Psoas muscle (tissue), 8 donors: Measurements from ENCODE around the gene SH2D4B. TPM values are rescaled to one million over a fixed set of nuclear protein-coding genes. Genes with fewer than 3 reads are reported as not detected.

Experiments
- ATAC-seq, 4 donors: fragments of 200-7000 bp; cut with Tn5 transposase; one replicate each; pipeline ENCODE4 v1.9.1; 2020; ENCODE audit warnings: moderate library complexity in 3 of 4, mild to moderate bottlenecking in 2 of 4
- DNase-seq, 2 donors: peaks; one replicate each; pipeline ENCODE4 v3.0.0-alpha.2; 2020
- H3K27ac ChIP-seq: fragments of 200-600 bp; one replicate; pipeline ENCODE4 v1.8.0; 2022
- H3K27me3 ChIP-seq, 3 donors: fragments of 200-600 bp in 1 of 3; one replicate each; pipeline versions ENCODE4 v1.6.1 to v1.8.0; 2013 to 2022; ENCODE audit warnings: low read length in 2 of 3, mild to moderate bottlenecking in 2 of 3, moderate library complexity in 1 of 3; ENCODE audit not compliant: insufficient read depth in 3 of 3
- H3K36me3 ChIP-seq, 2 donors: fragments of 200-600 bp in 1 of 2; one replicate each; pipeline versions ENCODE4 v1.6.1 to v1.8.0; 2013 to 2022; ENCODE audit warnings: low read depth in 1 of 2, mild to moderate bottlenecking in 1 of 2, moderate library complexity in 1 of 2; ENCODE audit not compliant: insufficient read depth in 1 of 2
- H3K4me1 ChIP-seq: fragments of 200-600 bp; one replicate; pipeline ENCODE4 v1.8.0; 2022
- H3K4me3 ChIP-seq: fragments of 200-600 bp; one replicate; pipeline ENCODE4 v1.8.0; 2022; ENCODE audit warnings: mild to moderate bottlenecking
- H3K9me3 ChIP-seq: fragments of 200-600 bp; one replicate; pipeline ENCODE4 v1.8.0; 2022
- WGBS, 3 donors: extraction: QIAGEN DNeasy Blood & Tissue Kit; methylation state at CpG; one replicate each; pipeline versions ENCODE4 v1.1.6 to v1.1.7; 2013; 5-methylcytosine and 5-hydroxymethylcytosine counted together
- intact Hi-C, 2 donors: fragments of 100-400 bp; cut with DNase I; formaldehyde crosslinking; loops; one replicate each; pipeline versions ENCODE4 v1.11.0 to v1.14.2; 2022
- polyA plus RNA-seq, 3 donors: library from polyadenylated mRNA; stranded (reverse); fragments of 200-250 nt; gene quantifications; one replicate each; pipeline ENCODE4 v1.2.3, GENCODE V29; 2013
- total RNA-seq, 4 donors: library from RNA; stranded (reverse); fragmentation: NEBNext Ultra II Directional in 2 of 4; extraction: Animal tissue kit (Norgen Biotek cat#: 25700) in 2 of 4; gene quantifications; one replicate each; pipeline versions ENCODE4 v1.2.1 to v1.2.4, GENCODE V29; 2021 to 2023
- TF ChIP-seq, protein P1 (sequence below): fragments of 200-600 bp; IDR thresholded peaks from one replicate; pipeline ENCODE4 v1.8.0; 2022; ENCODE audit warnings: antibody characterized with exemption
- donor health status: healthy with polysubstance abuse.
- donor health status: DM: no; HTN: no; CAD: no; lungs with moderate emphysema.
- donor health status: Bipolar disorder and iron deficiency.
- donor health status: healthy.
- donor health status: DM: yes; HTN: yes; CAD: no.
- donor health status: DM: no; HTN: no; CAD: no.
- donor health status: DM: no; HTN: no; CAD: no.
- donor health status: DM: yes; HTN: yes; CAD: no.

The SH2D4B gene
- total and polyA plus RNA-seq, 7 donors, result 0.01 TPM; not detected in 6

DNA sequence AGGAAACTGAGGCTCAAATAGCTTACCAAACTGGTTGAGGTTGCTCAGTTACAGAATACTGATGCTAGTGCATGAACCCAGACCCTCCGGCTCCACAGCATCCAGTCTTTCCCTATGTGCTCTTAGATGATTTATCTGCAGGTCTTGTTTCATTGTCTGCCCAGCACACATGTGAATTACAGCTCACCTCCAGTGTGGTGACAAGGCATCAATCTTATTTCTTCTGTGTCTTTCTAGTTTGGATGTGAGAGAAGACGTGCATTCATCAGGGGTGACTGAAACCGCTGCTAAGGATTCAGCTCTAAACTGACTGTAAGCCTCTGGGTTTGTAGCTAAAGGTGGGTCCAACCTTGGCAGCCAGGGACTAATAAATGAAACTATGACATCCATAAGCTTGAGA is 123.8 kb downstream of the SH2D4B start:
- Histone ChIP-seq H3K4me3 (no peak overlapping the region), H3K36me3 (no peaks in the 10 kb centered on the region), H3K9me3 (no peaks in the 10 kb centered on the region), H3K27ac (no peak overlapping the region), H3K4me1 (peaks cover 3% of the 10 kb centered on the region), H3K27me3 (no peaks in the 10 kb centered on the region)
- 82 to 89% (median 84%) methylated on average over 3 of the region's 3 CpGs for WGBS, 3 donors
- ATAC-seq (no peak), DNase-seq (no peak)
- TF ChIP-seq, protein P1, sequence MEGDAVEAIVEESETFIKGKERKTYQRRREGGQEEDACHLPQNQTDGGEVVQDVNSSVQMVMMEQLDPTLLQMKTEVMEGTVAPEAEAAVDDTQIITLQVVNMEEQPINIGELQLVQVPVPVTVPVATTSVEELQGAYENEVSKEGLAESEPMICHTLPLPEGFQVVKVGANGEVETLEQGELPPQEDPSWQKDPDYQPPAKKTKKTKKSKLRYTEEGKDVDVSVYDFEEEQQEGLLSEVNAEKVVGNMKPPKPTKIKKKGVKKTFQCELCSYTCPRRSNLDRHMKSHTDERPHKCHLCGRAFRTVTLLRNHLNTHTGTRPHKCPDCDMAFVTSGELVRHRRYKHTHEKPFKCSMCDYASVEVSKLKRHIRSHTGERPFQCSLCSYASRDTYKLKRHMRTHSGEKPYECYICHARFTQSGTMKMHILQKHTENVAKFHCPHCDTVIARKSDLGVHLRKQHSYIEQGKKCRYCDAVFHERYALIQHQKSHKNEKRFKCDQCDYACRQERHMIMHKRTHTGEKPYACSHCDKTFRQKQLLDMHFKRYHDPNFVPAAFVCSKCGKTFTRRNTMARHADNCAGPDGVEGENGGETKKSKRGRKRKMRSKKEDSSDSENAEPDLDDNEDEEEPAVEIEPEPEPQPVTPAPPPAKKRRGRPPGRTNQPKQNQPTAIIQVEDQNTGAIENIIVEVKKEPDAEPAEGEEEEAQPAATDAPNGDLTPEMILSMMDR, result no peak
- intact Hi-C loops, result no loop called here

DNA sequence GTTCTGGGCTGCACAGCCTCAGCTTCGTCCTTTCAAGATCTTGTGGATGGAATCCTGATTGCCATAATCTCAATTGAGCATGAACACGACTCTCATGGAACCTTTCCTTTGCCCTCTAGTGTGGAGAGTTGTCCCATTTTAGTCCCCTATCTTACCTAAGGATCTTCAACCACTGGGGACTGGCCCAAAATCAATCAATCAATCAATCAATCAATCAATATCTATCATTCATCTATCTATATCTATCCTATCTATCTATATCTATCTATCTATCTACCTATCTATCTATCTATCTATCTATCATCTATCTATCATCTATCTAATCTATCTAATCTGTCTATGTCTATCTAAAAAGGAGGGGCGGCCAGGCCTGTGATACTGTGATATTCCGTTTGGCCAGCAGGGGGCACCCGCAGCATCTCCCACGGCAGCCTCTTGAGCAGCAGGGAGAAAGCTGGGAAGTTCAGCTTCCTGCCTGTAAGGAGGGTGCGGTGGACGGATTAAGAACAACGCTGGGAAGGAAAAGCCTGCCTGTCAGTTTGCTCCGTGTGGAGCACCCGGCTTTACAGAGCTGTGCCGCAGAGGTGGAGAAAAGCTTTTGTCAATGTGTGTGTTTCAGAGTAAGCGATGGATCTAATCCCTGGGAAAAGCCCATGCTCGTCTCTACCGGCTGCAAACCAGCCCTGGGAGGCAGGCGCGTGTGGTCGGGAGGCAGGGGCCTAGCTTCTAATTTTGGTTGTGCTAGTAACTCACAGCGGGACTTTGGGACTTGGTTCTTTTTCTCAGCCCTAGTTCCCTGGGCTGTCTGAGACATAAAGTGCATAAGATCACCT is 124.9 kb downstream of the SH2D4B start:
- Histone ChIP-seq H3K9me3 (no peaks in the 10 kb centered on the region), H3K4me3 (peak overlapping the region; percentile 54), H3K27me3 (no peaks in the 10 kb centered on the region), H3K27ac (peak overlapping the region; percentile 56), H3K4me1 (peaks cover 3% of the 10 kb centered on the region), H3K36me3 (no peaks in the 10 kb centered on the region)
- WGBS, 3 donors, result 7 to 8% (median 8%) methylated on average over 19 of the region's 19 CpGs
- intact Hi-C loops, result no loop called here
- DNase-seq (peak; percentile 77 to 86), ATAC-seq (peak; percentile 75 to 94 (median 87))
- TF ChIP-seq, protein P1, result peak; percentile 87

DNA sequence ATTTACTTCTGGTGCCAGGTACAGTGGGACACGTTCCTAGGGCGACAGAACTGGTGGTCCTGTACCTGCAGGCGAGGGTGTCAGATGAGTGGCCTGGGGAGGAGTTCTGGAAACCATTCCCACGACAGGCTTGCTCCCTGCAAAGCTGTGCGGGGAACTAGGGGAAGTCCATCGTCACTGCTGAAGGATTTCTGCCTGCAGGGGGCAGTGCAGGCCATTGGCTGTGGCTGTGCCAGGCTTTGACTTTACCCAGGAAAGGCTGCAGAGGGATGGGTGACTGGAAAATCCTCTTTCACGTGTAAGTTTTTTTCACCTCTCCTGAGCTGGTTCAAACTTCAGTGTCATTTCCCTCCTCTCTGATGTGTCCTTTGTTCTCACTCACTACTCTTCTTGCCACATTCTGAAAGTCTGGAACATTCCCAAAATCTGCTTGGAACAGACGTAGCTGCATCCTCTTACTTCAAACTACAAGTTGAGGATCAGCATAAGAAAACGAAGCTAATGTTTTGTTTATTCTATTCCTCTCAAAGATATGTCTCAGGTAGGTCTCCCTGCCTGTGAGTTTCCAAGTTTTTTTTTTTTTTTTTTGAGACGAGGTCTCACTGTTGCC is 126.5 kb downstream of the SH2D4B start:
- Histone ChIP-seq H3K4me3 (no peak overlapping the region), H3K27ac (no peak overlapping the region), H3K27me3 (no peaks in the 10 kb centered on the region), H3K4me1 (peaks cover 3% of the 10 kb centered on the region), H3K36me3 (no peaks in the 10 kb centered on the region), H3K9me3 (no peaks in the 10 kb centered on the region)
- 31 to 41% (median 38%) methylated on average over 9 to 10 of the region's 10 CpGs for WGBS, 3 donors
- ATAC-seq (peak in 3 of 4 donors; percentile 60 to 76 (median 63)), DNase-seq (peak; percentile 61 to 73)
- intact Hi-C loops, result no loop called here
- TF ChIP-seq, protein P1, result peak; percentile 55

DNA sequence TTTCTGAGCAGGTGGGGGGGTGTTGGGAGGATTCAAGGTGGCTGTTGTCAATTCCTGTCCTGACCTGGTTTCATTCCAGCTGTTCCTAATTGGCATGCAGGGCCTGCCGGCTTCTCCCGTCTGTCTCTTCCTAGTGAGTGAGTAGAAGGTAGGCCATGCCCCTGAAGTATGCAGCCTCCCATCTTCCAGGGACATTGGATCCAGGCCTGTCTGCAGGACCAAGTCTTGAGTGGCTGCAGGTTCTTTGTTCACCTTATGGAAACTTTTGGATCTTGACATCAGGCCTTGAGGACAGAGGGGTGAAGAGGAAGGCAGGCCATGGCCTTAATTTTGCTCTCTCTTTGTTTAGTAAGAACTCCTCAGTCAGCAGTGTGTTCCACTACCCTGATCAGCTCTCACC is 131.8 kb downstream of the SH2D4B start:
- DNase-seq (no peak), ATAC-seq (no peak)
- H3K4me3 ChIP-seq, result no peak overlapping the region
- no peaks in the 10 kb centered on the region for H3K36me3 ChIP-seq
- no peak overlapping the region for H3K27ac ChIP-seq
- intact Hi-C loops, result loop anchor here in 1 of 2 donors (5.0 kb wide), 1 partner anchor 253 kb away; no protein-coding TSS in a partner anchor
- H3K4me1 ChIP-seq, result no peaks in the 10 kb centered on the region
- TF ChIP-seq, protein P1, result no peak
- 63 to 78% (median 73%) methylated on average over 2 of the region's 2 CpGs for WGBS, 3 donors
- no peaks in the 10 kb centered on the region for H3K27me3 ChIP-seq
- no peaks in the 10 kb centered on the region for H3K9me3 ChIP-seq
